ENCODE data around the gene KCTD21.
A peak's percentile ranks its signal among the peaks of the same experiment; 100 is the strongest.

The KCTD21 gene

DNA sequence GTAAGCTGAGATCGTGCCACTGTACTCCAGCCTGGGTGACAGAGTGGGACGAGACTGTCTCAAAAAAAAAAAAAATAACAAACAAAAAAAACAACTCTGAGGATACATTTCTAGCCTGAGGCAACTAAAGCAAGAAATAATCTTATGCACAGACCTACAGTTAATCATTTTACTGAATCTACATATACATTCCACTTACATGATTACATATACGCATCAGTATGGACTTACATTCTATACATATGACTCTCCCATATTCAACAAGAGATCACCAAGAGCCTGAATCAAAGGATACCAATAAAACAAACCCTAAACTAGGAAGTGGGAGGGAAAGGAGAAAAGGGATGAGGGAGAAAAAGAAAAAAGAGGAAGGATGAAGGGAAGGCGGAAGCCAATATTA lies 50.1 kb downstream of the KCTD21 start:
- no peak overlapping the region for H2AFZ ChIP-seq (ENCODE audit: low read length)
- H3F3A ChIP-seq (ENCODE audit: insufficient read depth, low read length): peaks cover 13% of the 10 kb centered on the region
- no peak overlapping the region for H3K27ac ChIP-seq (ENCODE audit: low read length)
- peak overlapping the region; percentile 85 for H3K4me2 ChIP-seq (ENCODE audit: low read depth, low read length)
- peak overlapping the region; percentile 83 for H3K4me3 ChIP-seq (ENCODE audit: low read length)
- TF ChIP-seq CTCF (IDR thresholded peaks at IDR 0.05; ENCODE audit: low read length) (no peak), EZH2phosphoT487 (IDR thresholded peaks at IDR 0.05; ENCODE audit: low read length) (no peak), EZH2 (optimal IDR thresholded peaks at IDR 0.05; ENCODE audit: low read depth, low read length) (no peak)
- H3K4me1 ChIP-seq (ENCODE audit: low read length): peaks cover 18% of the 10 kb centered on the region
- DNase-seq: no peak
- no peaks in the 10 kb centered on the region for H3K9me3 ChIP-seq (replicated peaks; ENCODE audit: insufficient read depth, low read length)
- peaks cover 28% of the 10 kb centered on the region for H3K79me2 ChIP-seq (ENCODE audit: low read length)
- H3K9ac ChIP-seq (ENCODE audit: low read length): no peak overlapping the region
- H3K27me3 ChIP-seq (replicated peaks; ENCODE audit: insufficient read depth, low read length): no peaks in the 10 kb centered on the region
- H3K9me2 ChIP-seq (replicated peaks; ENCODE audit: insufficient read depth, low read length): no peaks in the 10 kb centered on the region
- H3K36me3 ChIP-seq (replicated peaks; ENCODE audit: insufficient read depth, low read length): no peaks in the 10 kb centered on the region
- no peaks in the 10 kb centered on the region for H4K20me1 ChIP-seq (ENCODE audit: insufficient read depth, low read length)

DNA sequence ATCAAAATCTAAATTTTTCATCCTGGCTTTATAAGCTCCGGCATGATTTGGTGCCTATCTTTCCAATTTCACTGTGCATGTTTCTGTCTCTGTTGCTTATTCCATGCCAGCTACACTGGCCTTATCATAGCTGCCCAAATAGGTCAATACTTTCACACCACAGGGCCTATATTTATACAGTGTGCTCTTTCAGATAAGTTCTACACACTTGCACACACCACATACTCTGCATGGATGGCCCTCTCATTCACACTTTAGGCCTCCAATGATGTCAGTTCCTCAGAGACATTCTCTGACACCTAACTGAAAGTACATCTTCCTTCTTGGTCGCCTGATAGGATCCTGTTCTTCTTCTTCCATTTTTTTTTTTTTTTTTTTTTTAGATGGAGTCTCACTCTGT lies 56.0 kb downstream of the KCTD21 start:
- H4K20me1 ChIP-seq (ENCODE audit: insufficient read depth, low read length): no peaks in the 10 kb centered on the region
- H3K79me2 ChIP-seq (ENCODE audit: low read length): peaks cover 9% of the 10 kb centered on the region
- 0 out of 2 replicates have a peak, but pooled peaks cover 3% of the 10 kb centered on the region for H3F3A ChIP-seq (ENCODE audit: insufficient read depth, low read length)

DNA sequence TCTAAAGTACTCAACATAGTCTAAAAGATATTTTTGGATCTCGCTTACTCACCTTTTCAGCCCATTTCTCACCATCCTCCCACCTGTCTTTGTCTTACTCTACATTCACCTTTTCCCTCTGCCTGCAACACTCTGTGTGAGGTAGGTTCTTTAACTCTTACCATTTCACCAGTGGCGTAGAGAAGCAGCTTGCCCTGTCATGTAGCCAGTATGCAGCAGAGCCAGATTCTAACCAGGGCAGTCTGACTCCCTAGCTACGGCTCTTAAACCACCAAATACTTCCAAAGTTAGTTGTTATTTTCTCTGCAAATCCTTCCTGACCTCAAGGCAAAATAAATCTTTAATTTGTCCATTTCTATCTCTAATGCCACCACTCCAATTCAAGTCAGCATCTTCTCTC lies 56.5 kb downstream of the KCTD21 start:
- Histone ChIP-seq H3K9me3 (replicated peaks; ENCODE audit: insufficient read depth, low read length) (no peaks in the 10 kb centered on the region), H3K27me3 (replicated peaks; ENCODE audit: insufficient read depth, low read length) (no peaks in the 10 kb centered on the region), H3K9me2 (replicated peaks; ENCODE audit: insufficient read depth, low read length) (no peaks in the 10 kb centered on the region), H3K4me3 (ENCODE audit: low read length) (no peak overlapping the region), H3K4me2 (ENCODE audit: low read depth, low read length) (no peak overlapping the region), H3K36me3 (replicated peaks; ENCODE audit: insufficient read depth, low read length) (no peaks in the 10 kb centered on the region), H3F3A (ENCODE audit: insufficient read depth, low read length) (0 out of 2 replicates have a peak, but pooled peaks cover 3% of the 10 kb centered on the region), H3K4me1 (ENCODE audit: low read length) (no peaks in the 10 kb centered on the region), H2AFZ (ENCODE audit: low read length) (no peak overlapping the region), H4K20me1 (ENCODE audit: insufficient read depth, low read length) (no peaks in the 10 kb centered on the region), H3K27ac (ENCODE audit: low read length) (no peak overlapping the region), H3K9ac (ENCODE audit: low read length) (no peak overlapping the region), H3K79me2 (ENCODE audit: low read length) (peaks cover 4% of the 10 kb centered on the region)
- TF ChIP-seq EZH2phosphoT487 (IDR thresholded peaks at IDR 0.05; ENCODE audit: low read length) (no peak), EZH2 (optimal IDR thresholded peaks at IDR 0.05; ENCODE audit: low read depth, low read length) (no peak), CTCF (IDR thresholded peaks at IDR 0.05; ENCODE audit: low read length) (no peak)
- DNase-seq: no peak

More for the DNA sequence above, 56.0 kb downstream of the KCTD21 start:
- no peak overlapping the region for H3K27ac ChIP-seq (ENCODE audit: low read length)
- no peaks in the 10 kb centered on the region for H3K27me3 ChIP-seq (replicated peaks; ENCODE audit: insufficient read depth, low read length)
- no peaks in the 10 kb centered on the region for H3K9me3 ChIP-seq (replicated peaks; ENCODE audit: insufficient read depth, low read length)
- no peak for TF ChIP-seq EZH2 (optimal IDR thresholded peaks at IDR 0.05; ENCODE audit: low read depth, low read length)
- TF ChIP-seq EZH2phosphoT487 (IDR thresholded peaks at IDR 0.05; ENCODE audit: low read length): no peak
- no peak for DNase-seq
- no peaks in the 10 kb centered on the region for H3K36me3 ChIP-seq (replicated peaks; ENCODE audit: insufficient read depth, low read length)
- H3K9ac ChIP-seq (ENCODE audit: low read length): no peak overlapping the region
- no peak overlapping the region for H2AFZ ChIP-seq (ENCODE audit: low read length)
- H3K4me3 ChIP-seq (ENCODE audit: low read length): no peak overlapping the region
- no peak overlapping the region for H3K4me2 ChIP-seq (ENCODE audit: low read depth, low read length)
- H3K4me1 ChIP-seq (ENCODE audit: low read length): no peaks in the 10 kb centered on the region
- H3K9me2 ChIP-seq (replicated peaks; ENCODE audit: insufficient read depth, low read length): no peaks in the 10 kb centered on the region

DNA sequence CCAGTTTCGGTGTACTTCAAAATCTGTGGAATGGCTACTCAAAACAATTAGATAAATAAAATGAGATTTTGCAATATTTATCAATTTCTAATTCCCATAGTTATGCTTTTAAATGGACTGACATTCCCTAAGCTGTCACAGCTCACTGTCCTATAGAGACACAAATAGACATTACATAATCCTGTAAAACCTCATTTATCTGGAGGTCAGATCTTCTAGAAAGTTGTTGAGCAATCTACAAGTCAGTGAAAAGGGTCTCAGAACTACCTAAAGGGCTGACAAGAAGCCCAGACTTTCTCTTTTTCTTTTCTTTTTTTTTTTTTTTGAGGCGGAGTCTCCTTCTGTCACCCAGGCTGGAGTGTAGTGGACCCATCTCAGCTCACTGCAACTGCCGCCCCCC lies 61.0 kb downstream of the KCTD21 start:
- H3K4me1 ChIP-seq (ENCODE audit: low read length): no peaks in the 10 kb centered on the region
- H3K9me3 ChIP-seq (replicated peaks; ENCODE audit: insufficient read depth, low read length): no peaks in the 10 kb centered on the region
- no peaks in the 10 kb centered on the region for H3K27me3 ChIP-seq (replicated peaks; ENCODE audit: insufficient read depth, low read length)
- TF ChIP-seq EZH2 (optimal IDR thresholded peaks at IDR 0.05; ENCODE audit: low read depth, low read length) (no peak), CTCF (IDR thresholded peaks at IDR 0.05; ENCODE audit: low read length) (no peak), EZH2phosphoT487 (IDR thresholded peaks at IDR 0.05; ENCODE audit: low read length) (no peak)
- no peaks in the 10 kb centered on the region for H4K20me1 ChIP-seq (ENCODE audit: insufficient read depth, low read length)
- H3K4me3 ChIP-seq (ENCODE audit: low read length): no peak overlapping the region
- peaks cover 3% of the 10 kb centered on the region; the same call in 1 of the 2 replicates for H3F3A ChIP-seq (ENCODE audit: insufficient read depth, low read length)
- H3K27ac ChIP-seq (ENCODE audit: low read length): no peak overlapping the region
- H2AFZ ChIP-seq (ENCODE audit: low read length): no peak overlapping the region
- H3K36me3 ChIP-seq (replicated peaks; ENCODE audit: insufficient read depth, low read length): no peaks in the 10 kb centered on the region; the same call in 1 of the 2 replicates
- no peak for DNase-seq
- no peaks in the 10 kb centered on the region for H3K79me2 ChIP-seq (ENCODE audit: low read length)
- H3K9me2 ChIP-seq (replicated peaks; ENCODE audit: insufficient read depth, low read length): no peaks in the 10 kb centered on the region
- H3K4me2 ChIP-seq (ENCODE audit: low read depth, low read length): no peak overlapping the region
- no peak overlapping the region for H3K9ac ChIP-seq (ENCODE audit: low read length)
